Measurements from ENCODE around the gene CAMTA1. TPM values are rescaled to one million over a fixed set of nuclear protein-coding genes. Genes with fewer than 3 reads are reported as not detected.

The CAMTA1 gene
- total RNA-seq, 3 donors from 2014 or later: 73.4 to 114 (median 82.6) TPM

GRCh38 chr1:6747674-6748073 is 37.6 kb upstream of the CAMTA1 start:
- ATAC-seq: peak; percentile 69
- Histone ChIP-seq H3K4me1 (ENCODE audit: low read depth) (peaks cover 18% of the 10 kb centered on the region), H3K9me3 (no peaks in the 10 kb centered on the region), H3K4me3 (no peak overlapping the region), H3K36me3 (ENCODE audit: low read depth) (no peaks in the 10 kb centered on the region)
- DNase-seq: no peak
- intact Hi-C loops (cut with DNase I, micrococcal nuclease): no loop called here
- no peak for TF ChIP-seq CTCF (IDR thresholded peaks at IDR 0.05)

DNA sequence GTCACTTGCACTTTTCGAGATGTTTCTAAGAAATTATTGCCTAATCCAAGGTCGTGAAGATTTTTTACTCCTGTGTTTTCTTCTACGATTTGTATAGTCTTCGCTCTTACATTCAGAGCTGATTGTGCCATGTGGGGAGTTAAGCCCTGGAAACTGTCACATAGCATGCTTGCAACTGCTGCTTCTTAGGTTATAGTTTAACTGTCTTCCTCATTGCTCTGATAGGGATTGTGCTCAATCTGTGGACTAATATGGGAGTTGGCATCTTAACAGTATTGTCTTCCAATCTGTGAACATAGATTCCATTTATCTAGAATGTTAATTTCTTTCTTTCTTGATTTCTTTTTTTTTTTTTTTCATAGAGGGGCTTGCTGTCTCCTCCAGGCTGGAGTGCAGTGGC is 34.8 kb upstream of the CAMTA1 start:
- intact Hi-C loops (cut with DNase I, micrococcal nuclease): no loop called here
- Histone ChIP-seq H3K36me3 (ENCODE audit: low read depth) (no peaks in the 10 kb centered on the region), H3K4me1 (ENCODE audit: low read depth) (peaks cover 18% of the 10 kb centered on the region), H3K4me3 (no peak overlapping the region), H3K9me3 (no peaks in the 10 kb centered on the region)
- DNase-seq (no peak), ATAC-seq (peak; percentile 82)
- no peak for TF ChIP-seq CTCF (IDR thresholded peaks at IDR 0.05)

GRCh38 chr1:6753320-6754140 is 31.7 kb upstream of the CAMTA1 start:
- Histone ChIP-seq H3K9me3 (no peaks in the 10 kb centered on the region), H3K36me3 (ENCODE audit: low read depth) (no peaks in the 10 kb centered on the region), H3K4me1 (ENCODE audit: low read depth) (peaks cover 21% of the 10 kb centered on the region), H3K4me3 (no peak overlapping the region)
- ATAC-seq: no peak
- intact Hi-C loops (cut with DNase I, micrococcal nuclease): no loop called here
- TF ChIP-seq CTCF (IDR thresholded peaks at IDR 0.05): no peak
- DNase-seq: no peak

DNA sequence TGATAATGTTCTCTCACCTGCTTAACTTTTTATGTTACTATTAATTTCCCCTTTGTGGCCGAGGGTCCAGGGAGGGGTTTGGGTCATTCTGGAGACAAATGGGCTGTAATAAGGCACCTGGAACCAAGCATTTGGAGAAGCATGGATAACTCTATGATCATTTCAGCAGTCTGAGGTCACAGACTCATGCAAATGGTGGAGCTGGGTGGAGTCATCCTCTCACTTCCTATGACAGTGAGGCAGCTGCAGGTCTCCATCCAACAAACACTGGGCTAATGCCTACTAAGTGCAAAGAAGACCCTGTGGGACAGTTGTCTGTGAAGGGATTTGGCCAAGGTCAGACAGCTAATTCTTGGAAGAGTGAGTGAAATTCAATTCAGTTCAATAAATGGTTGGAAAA is 28.8 kb upstream of the CAMTA1 start:
- DNase-seq (no peak), ATAC-seq (no peak)
- TF ChIP-seq CTCF (IDR thresholded peaks at IDR 0.05): no peak
- Histone ChIP-seq H3K4me1 (ENCODE audit: low read depth) (peaks cover 8% of the 10 kb centered on the region), H3K9me3 (no peaks in the 10 kb centered on the region), H3K36me3 (ENCODE audit: low read depth) (no peaks in the 10 kb centered on the region), H3K4me3 (no peak overlapping the region)
- intact Hi-C loops (cut with DNase I, micrococcal nuclease): no loop called here

DNA sequence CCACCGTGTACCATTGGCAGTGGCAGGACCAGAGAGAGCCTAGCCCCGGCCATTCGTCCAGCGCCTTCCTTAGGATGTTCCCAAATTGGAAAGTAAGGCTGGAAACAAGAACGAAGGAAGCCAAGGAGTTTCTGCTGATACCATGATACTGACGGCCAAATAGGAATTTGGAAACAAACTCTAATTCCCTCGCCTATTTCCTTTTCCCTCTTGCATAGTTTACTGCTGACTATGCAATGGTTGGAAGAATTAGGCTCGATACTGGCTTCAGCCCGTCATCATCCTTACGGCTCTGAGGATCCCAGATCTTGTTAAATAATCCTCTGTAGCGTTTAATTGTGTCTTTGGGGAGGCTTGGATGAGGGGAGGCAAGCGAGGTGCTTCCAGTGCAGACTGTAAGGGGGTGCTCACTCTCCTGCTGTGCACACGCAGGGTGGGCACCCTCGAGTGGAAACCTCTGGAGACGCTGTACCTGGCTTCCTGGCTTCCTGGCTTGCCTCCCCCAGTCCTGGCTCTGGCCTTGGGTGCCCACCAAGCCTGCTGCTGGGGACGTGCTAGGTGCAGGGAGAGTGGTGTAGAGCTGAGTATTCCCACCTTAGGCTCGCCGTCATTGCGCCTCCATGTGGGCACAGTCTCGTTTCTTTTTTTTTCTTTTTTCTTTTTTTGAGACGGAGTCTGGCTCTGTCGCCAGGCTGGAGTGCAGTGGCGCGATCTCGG is 27.4 kb upstream of the CAMTA1 start:
- Histone ChIP-seq H3K9me3 (no peaks in the 10 kb centered on the region), H3K4me1 (ENCODE audit: low read depth) (peaks cover 8% of the 10 kb centered on the region), H3K4me3 (no peak overlapping the region), H3K36me3 (ENCODE audit: low read depth) (no peaks in the 10 kb centered on the region)
- intact Hi-C loops (cut with DNase I, micrococcal nuclease): no loop called here
- DNase-seq (no peak), ATAC-seq (no peak)
- TF ChIP-seq CTCF (IDR thresholded peaks at IDR 0.05): no peak

All from mucosa of descending colon (tissue), 3 donors.